Left ventricle myocardium inferior (tissue), 1 donor: Measurements from ENCODE around the gene USP22. TPM values are rescaled to one million over a fixed set of nuclear protein-coding genes. Genes with fewer than 3 reads are reported as not detected.

Experiments
- DNase-seq: peaks from one replicate; pipeline ENCODE4 v3.0.0-alpha.2; 2020
- H3K27ac ChIP-seq: fragments of 200-600 bp; replicated peaks from 2 replicates; pipeline ENCODE4 v1.8.0; 2021
- H3K27me3 ChIP-seq: fragments of 200-600 bp; 2 replicates; pipeline ENCODE4 v1.8.0; 2021; ENCODE audit warnings: low read depth
- H3K36me3 ChIP-seq: fragments of 200-600 bp; 2 replicates; pipeline ENCODE4 v1.8.0; 2021
- H3K4me1 ChIP-seq: fragments of 200-600 bp; 2 replicates; pipeline ENCODE4 v1.8.0; 2021
- H3K4me3 ChIP-seq: fragments of 200-600 bp; 2 replicates; pipeline ENCODE4 v1.8.0; 2021; ENCODE audit warnings: mild to moderate bottlenecking, moderate library complexity
- H3K9me3 ChIP-seq: fragments of 200-600 bp; replicated peaks from 2 replicates; pipeline ENCODE4 v1.8.0; 2021
- CTCF ChIP-seq: fragments of 200-600 bp; IDR thresholded peaks from 2 replicates; pipeline ENCODE4 v1.8.0; 2021; ENCODE audit warnings: antibody characterized with exemption, mild to moderate bottlenecking, borderline replicate concordance
- intact Hi-C: fragments of 100-400 bp; cut with micrococcal nuclease; formaldehyde crosslinking; loops from one replicate; pipeline ENCODE4 v1.11.0; 2022
- total RNA-seq: library from RNA; stranded (reverse); fragmentation: NEBNext Ultra II Directional; extraction: Animal tissue kit (Norgen Biotek cat#: 25700); gene quantifications from one replicate; pipeline ENCODE4 v1.2.1, GENCODE V29; 2021
- donor health status: DM: no; HTN: yes; CAD: no; lungs with severe emphysema.

Gene USP22
- total RNA-seq, 1 donor from 2014 or later: 159 TPM

- H3K27me3 ChIP-seq: no peaks in the 10 kb centered on the region
- no peaks in the 10 kb centered on the region for H3K9me3 ChIP-seq
- intact Hi-C loops: no loop called here
- H3K36me3 ChIP-seq: peaks cover 30% of the 10 kb centered on the region
- no peak for DNase-seq
- no peak overlapping the region for H3K4me3 ChIP-seq
- peaks cover 90% of the 10 kb centered on the region for H3K4me1 ChIP-seq
- H3K27ac ChIP-seq: no peak overlapping the region
- TF ChIP-seq CTCF: no peak
Observed at GRCh38 chr17:21030375-21030774, 12.4 kb downstream of the USP22 start.

- no peak overlapping the region for H3K4me3 ChIP-seq
- peaks cover 90% of the 10 kb centered on the region for H3K4me1 ChIP-seq
- H3K27me3 ChIP-seq: no peaks in the 10 kb centered on the region
- intact Hi-C loops: no loop called here
- H3K36me3 ChIP-seq: peaks cover 37% of the 10 kb centered on the region
- DNase-seq: no peak
- TF ChIP-seq CTCF: no peak
- peak overlapping the region; percentile 36 for H3K27ac ChIP-seq
- no peaks in the 10 kb centered on the region for H3K9me3 ChIP-seq
Observed at GRCh38 chr17:21029515-21029914, 13.3 kb downstream of the USP22 start.

GRCh38 chr17:21029036-21029435, 13.8 kb downstream of the USP22 start:
- no peak for DNase-seq

GRCh38 chr17:21028192-21028591, 14.6 kb downstream of the USP22 start:
- no peak overlapping the region for H3K4me3 ChIP-seq
- DNase-seq: no peak
- peak overlapping the region; percentile 36 for H3K27ac ChIP-seq
- no peaks in the 10 kb centered on the region for H3K9me3 ChIP-seq
- intact Hi-C loops: no loop called here
- H3K27me3 ChIP-seq: no peaks in the 10 kb centered on the region
- no peak for TF ChIP-seq CTCF
- peaks cover 90% of the 10 kb centered on the region for H3K4me1 ChIP-seq
- peaks cover 44% of the 10 kb centered on the region for H3K36me3 ChIP-seq

More at GRCh38 chr17:21029036-21029435, 13.8 kb downstream of the USP22 start:
- peaks cover 90% of the 10 kb centered on the region for H3K4me1 ChIP-seq
- no peaks in the 10 kb centered on the region for H3K27me3 ChIP-seq
- peaks cover 37% of the 10 kb centered on the region for H3K36me3 ChIP-seq
- H3K4me3 ChIP-seq: no peak overlapping the region
- H3K27ac ChIP-seq: peak overlapping the region; percentile 36
- intact Hi-C loops: no loop called here
- no peak for TF ChIP-seq CTCF
- no peaks in the 10 kb centered on the region for H3K9me3 ChIP-seq

- intact Hi-C loops: no loop called here
- Histone ChIP-seq H3K27ac (no peak overlapping the region), H3K36me3 (peaks cover 53% of the 10 kb centered on the region)
Observed at GRCh38 chr17:21027031-21027430, 15.8 kb downstream of the USP22 start.

More at GRCh38 chr17:21027031-21027430, 15.8 kb downstream of the USP22 start:
- peaks cover 90% of the 10 kb centered on the region for H3K4me1 ChIP-seq
- no peaks in the 10 kb centered on the region for H3K9me3 ChIP-seq
- DNase-seq: no peak
- no peak overlapping the region for H3K4me3 ChIP-seq
- no peaks in the 10 kb centered on the region for H3K27me3 ChIP-seq
- TF ChIP-seq CTCF: no peak
